ENCODE data around the gene KRTAP5-11. TPM values are rescaled to one million over a fixed set of nuclear protein-coding genes. Genes with fewer than 3 reads are reported as not detected.
A peak's percentile ranks its signal among the peaks of the same experiment; 100 is the strongest.

The KRTAP5-11 gene
- total RNA-seq, 1 experiment from 2014 or later: not detected

DNA sequence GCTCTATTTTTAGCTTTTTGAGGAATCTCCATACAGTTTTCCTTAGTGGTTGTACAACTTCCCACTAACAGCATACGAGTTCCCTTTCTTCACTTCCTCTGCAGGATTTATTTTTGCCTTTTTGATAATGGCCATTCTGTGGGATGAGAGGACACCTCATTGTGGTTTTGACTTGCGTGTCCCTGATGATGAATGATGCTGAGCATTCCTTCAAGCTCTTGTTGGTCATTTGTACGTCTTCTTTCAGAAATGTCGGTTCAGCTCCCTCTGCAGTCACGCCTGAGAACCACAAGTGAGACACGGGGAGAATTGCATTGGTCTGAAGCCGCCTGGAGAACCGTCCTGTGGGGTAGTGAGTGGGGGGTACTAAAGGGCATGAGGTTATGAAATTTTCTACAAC, 19.3 kb downstream of the KRTAP5-11 start:
- peaks cover 10% of the 10 kb centered on the region for H3K27me3 ChIP-seq (replicated peaks; ENCODE audit: insufficient read depth, low read depth, low read length, poor library complexity)
- H3K9me3 ChIP-seq (ENCODE audit: low read depth, low read length, poor library complexity, severe bottlenecking): no peaks in the 10 kb centered on the region
- BruUV-seq (replicated peaks): no TSS peak
- H3K36me3 ChIP-seq (ENCODE audit: insufficient read depth, low read length, poor library complexity, severe bottlenecking): no peaks in the 10 kb centered on the region
- TF ChIP-seq, protein P1, sequence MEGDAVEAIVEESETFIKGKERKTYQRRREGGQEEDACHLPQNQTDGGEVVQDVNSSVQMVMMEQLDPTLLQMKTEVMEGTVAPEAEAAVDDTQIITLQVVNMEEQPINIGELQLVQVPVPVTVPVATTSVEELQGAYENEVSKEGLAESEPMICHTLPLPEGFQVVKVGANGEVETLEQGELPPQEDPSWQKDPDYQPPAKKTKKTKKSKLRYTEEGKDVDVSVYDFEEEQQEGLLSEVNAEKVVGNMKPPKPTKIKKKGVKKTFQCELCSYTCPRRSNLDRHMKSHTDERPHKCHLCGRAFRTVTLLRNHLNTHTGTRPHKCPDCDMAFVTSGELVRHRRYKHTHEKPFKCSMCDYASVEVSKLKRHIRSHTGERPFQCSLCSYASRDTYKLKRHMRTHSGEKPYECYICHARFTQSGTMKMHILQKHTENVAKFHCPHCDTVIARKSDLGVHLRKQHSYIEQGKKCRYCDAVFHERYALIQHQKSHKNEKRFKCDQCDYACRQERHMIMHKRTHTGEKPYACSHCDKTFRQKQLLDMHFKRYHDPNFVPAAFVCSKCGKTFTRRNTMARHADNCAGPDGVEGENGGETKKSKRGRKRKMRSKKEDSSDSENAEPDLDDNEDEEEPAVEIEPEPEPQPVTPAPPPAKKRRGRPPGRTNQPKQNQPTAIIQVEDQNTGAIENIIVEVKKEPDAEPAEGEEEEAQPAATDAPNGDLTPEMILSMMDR (conservative IDR thresholded peaks at IDR 0.05; ENCODE audit: low read depth, low read length): peak; percentile 74
- TF ChIP-seq EZH2 (IDR thresholded peaks at IDR 0.05; ENCODE audit: borderline replicate concordance, low read depth, low read length, poor library complexity, severe bottlenecking): no peak
- H3K4me1 ChIP-seq (ENCODE audit: insufficient read depth, low read length, poor library complexity, severe bottlenecking): no peaks in the 10 kb centered on the region
- DNase-seq (ENCODE audit: low spot score): peak; percentile 63
- POLR2A ChIA-PET (ENCODE audit: low non-redundant PET): no interaction called here
- CTCF ChIA-PET: interaction anchor here (0.6 to 1.0 kb wide), 3 partner anchors 16 to 144 kb away, joined by 3 to 5 read pairs (median 4); partner anchors contain the start of gene NADSYN1
- H3K27ac ChIP-seq (ENCODE audit: low read depth, low read length, poor library complexity, severe bottlenecking): no peak overlapping the region
- no peak overlapping the region for H3K4me3 ChIP-seq (ENCODE audit: low read depth, low read length, poor library complexity, severe bottlenecking)
- intact Hi-C loops (cut with micrococcal nuclease; ENCODE audit: unreplicated experiment): no loop called here

DNA sequence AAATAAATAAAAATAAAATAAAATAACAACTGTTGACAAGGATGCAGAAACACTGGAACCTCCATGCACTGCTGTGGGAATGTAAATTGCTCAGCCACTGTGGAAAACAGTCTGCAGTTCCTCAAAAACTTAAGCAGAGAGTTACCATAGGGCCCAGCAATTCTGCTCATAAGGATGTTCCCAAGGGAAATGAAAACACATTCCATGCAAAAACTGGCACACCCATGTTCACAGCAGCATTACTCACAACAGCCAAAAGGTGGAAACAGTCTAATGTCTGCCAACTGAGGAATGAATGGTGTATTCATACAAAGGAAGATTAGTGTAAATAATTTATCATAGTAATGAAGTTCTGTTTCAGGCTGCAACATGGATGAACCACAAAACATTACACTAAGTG, 20.6 kb downstream of the KRTAP5-11 start:
- Histone ChIP-seq H3K36me3 (ENCODE audit: insufficient read depth, low read length, poor library complexity, severe bottlenecking) (no peaks in the 10 kb centered on the region), H3K4me1 (ENCODE audit: insufficient read depth, low read length, poor library complexity, severe bottlenecking) (no peaks in the 10 kb centered on the region), H3K27me3 (replicated peaks; ENCODE audit: insufficient read depth, low read depth, low read length, poor library complexity) (peaks cover 10% of the 10 kb centered on the region), H3K9me3 (ENCODE audit: low read depth, low read length, poor library complexity, severe bottlenecking) (no peaks in the 10 kb centered on the region), H3K4me3 (ENCODE audit: low read depth, low read length, poor library complexity, severe bottlenecking) (no peak overlapping the region), H3K27ac (ENCODE audit: low read depth, low read length, poor library complexity, severe bottlenecking) (no peak overlapping the region)
- POLR2A ChIA-PET (ENCODE audit: low non-redundant PET): no interaction called here
- BruUV-seq (replicated peaks): no TSS peak
- TF ChIP-seq EZH2 (IDR thresholded peaks at IDR 0.05; ENCODE audit: borderline replicate concordance, low read depth, low read length, poor library complexity, severe bottlenecking): no peak
- TF ChIP-seq, protein P1 (conservative IDR thresholded peaks at IDR 0.05; ENCODE audit: low read depth, low read length): no peak
- intact Hi-C loops (cut with micrococcal nuclease; ENCODE audit: unreplicated experiment): no loop called here
- CTCF ChIA-PET: interaction anchor here (0.6 kb wide), 1 partner anchor 18 kb away, joined by 3 read pairs; no protein-coding TSS in a partner anchor
- peak; percentile 18 for DNase-seq (ENCODE audit: low spot score)

DNA sequence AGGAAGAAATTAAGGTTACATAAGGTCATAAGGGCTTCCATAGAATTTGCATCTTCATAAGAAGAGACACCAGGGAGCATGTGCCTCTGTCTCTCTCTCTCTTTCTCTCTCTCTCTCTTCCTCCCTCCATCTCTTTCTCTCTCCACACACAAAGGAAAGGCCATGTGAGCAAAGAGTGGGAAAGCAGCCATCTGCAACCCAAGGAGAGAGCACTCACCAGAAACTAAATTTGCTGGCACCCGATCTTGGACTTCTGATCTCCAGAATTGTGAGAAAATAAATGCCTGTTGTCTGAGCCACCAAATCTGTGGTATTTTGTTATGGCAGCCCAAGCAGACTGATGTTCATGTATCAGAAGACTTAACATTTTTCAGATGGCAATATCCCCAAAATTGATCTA, 23.7 kb downstream of the KRTAP5-11 start:
- no TSS peak for BruUV-seq (replicated peaks)
- H3K27me3 ChIP-seq (replicated peaks; ENCODE audit: insufficient read depth, low read depth, low read length, poor library complexity): peaks cover 10% of the 10 kb centered on the region
- no peak for TF ChIP-seq EZH2 (IDR thresholded peaks at IDR 0.05; ENCODE audit: borderline replicate concordance, low read depth, low read length, poor library complexity, severe bottlenecking)
- TF ChIP-seq, protein P1 (conservative IDR thresholded peaks at IDR 0.05; ENCODE audit: low read depth, low read length): no peak
- H3K4me3 ChIP-seq (ENCODE audit: low read depth, low read length, poor library complexity, severe bottlenecking): no peak overlapping the region
- no peak overlapping the region for H3K27ac ChIP-seq (ENCODE audit: low read depth, low read length, poor library complexity, severe bottlenecking)
- no peaks in the 10 kb centered on the region for H3K9me3 ChIP-seq (ENCODE audit: low read depth, low read length, poor library complexity, severe bottlenecking)
- CTCF ChIA-PET: no interaction called here
- no peaks in the 10 kb centered on the region for H3K4me1 ChIP-seq (ENCODE audit: insufficient read depth, low read length, poor library complexity, severe bottlenecking)
- no peaks in the 10 kb centered on the region for H3K36me3 ChIP-seq (ENCODE audit: insufficient read depth, low read length, poor library complexity, severe bottlenecking)
- DNase-seq (ENCODE audit: low spot score): no peak
- POLR2A ChIA-PET (ENCODE audit: low non-redundant PET): no interaction called here
- intact Hi-C loops (cut with micrococcal nuclease; ENCODE audit: unreplicated experiment): no loop called here
